GM12872 (cell line): ENCODE results near the gene SERPINC1.

Source experiments
- CTCF ChIP-seq: IDR thresholded peaks from 3 replicates; pipeline ENCODE4 v1.5.1; 2011; ENCODE audit warnings: low read depth, mild to moderate bottlenecking, low read length, moderate library complexity; ENCODE audit not compliant: insufficient read depth

SERPINC1 gene

DNA sequence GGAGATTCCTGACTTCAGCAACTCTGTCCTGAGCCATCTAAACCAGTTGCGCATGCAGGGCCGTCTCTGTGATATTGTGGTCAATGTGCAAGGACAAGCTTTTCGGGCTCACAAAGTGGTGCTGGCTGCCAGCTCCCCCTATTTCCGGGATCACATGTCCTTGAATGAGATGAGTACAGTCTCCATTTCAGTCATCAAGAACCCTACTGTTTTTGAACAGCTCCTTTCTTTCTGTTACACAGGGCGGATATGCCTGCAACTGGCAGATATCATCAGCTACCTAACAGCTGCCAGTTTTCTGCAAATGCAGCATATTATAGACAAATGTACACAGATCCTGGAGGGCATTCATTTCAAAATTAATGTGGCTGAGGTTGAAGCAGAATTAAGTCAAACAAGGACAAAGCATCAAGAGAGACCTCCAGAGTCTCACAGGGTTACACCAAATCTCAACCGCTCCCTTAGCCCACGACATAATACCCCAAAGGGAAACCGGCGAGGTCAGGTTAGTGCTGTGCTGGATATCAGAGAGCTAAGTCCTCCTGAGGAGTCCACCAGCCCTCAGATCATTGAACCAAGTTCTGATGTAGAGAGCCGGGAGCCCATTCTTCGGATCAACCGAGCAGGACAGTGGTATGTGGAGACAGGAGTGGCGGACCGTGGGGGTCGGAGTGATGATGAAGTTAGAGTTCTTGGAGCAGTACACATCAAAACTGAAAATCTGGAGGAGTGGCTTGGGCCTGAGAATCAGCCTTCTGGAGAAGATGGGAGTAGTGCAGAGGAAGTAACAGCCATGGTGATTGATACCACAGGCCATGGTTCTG is 46.7 kb downstream of the SERPINC1 start:
- no peak for TF ChIP-seq CTCF

- TF ChIP-seq CTCF = no peak
Observed at GRCh38 chr1:173869021-173869359, 48.1 kb downstream of the SERPINC1 start.

GRCh38 chr1:173868266-173869020 is 48.7 kb downstream of the SERPINC1 start, which contains the start of gene ZBTB37:
TSS of gene ZBTB37 (plus strand) at chr1:173868380. CDS start at chr1:173870226, 1,846 bp downstream.
- TF ChIP-seq CTCF = no peak

- no peak for TF ChIP-seq CTCF
Observed at GRCh38 chr1:173867753-173868265, 49.3 kb downstream of the SERPINC1 start, which contains the start of gene GAS5. TSS of gene GAS5 (minus strand) at chr1:173867989.

GRCh38 chr1:173867141-173867752 is 49.9 kb downstream of the SERPINC1 start:
- TF ChIP-seq CTCF = no peak

GRCh38 chr1:173866413-173867115 is 50.6 kb downstream of the SERPINC1 start:
- TF ChIP-seq CTCF = no peak
